DND-41 (cell line): ENCODE results near the gene LAMB4.

ENCODE experiments used
- ATAC-seq: fragments of 200-7000 bp; cut with Tn5 transposase; 3 replicates; pipeline ENCODE4 v1.9.1; 2021; ENCODE audit warnings: low read depth; ENCODE audit not compliant: insufficient read depth
- DNase-seq: peaks from one replicate; pipeline ENCODE4 v3.0.0-alpha.2; 2020
- H2AFZ ChIP-seq: 2 replicates; pipeline ENCODE4 v1.6.0; 2012; ENCODE audit warnings: low read depth, low read length
- H3K27ac ChIP-seq: 2 replicates; pipeline ENCODE4 v1.5.1; 2012; ENCODE audit warnings: low read length, inconsistent platforms
- H3K27me3 ChIP-seq: fragments of 200-600 bp; sonication (generic); 2 replicates; pipeline ENCODE4 v1.6.0; 2012; ENCODE audit warnings: low read length, mild to moderate bottlenecking, inconsistent platforms; ENCODE audit not compliant: insufficient read depth, poor library complexity
- H3K36me3 ChIP-seq: 2 replicates; pipeline ENCODE4 v1.5.1; 2012; ENCODE audit warnings: low read length, inconsistent platforms; ENCODE audit not compliant: insufficient read depth
- H3K4me1 ChIP-seq: 2 replicates; pipeline ENCODE4 v1.5.1; 2012; ENCODE audit warnings: mild to moderate bottlenecking, low read length; ENCODE audit not compliant: insufficient read depth
- H3K4me2 ChIP-seq: 2 replicates; pipeline ENCODE4 v1.6.0; 2012; ENCODE audit warnings: mild to moderate bottlenecking, moderate library complexity, low read length, inconsistent platforms; ENCODE audit not compliant: insufficient read depth
- H3K4me3 ChIP-seq, 2 experiments: fragments of 200-600 bp in 1 of 2; shearing (Covaris generic) in 1 of 2; 2 replicates each; pipeline ENCODE4 v1.5.1; 2012 to 2016; ENCODE audit warnings: inconsistent platforms in 2 of 2, low read length in 2 of 2, mild to moderate bottlenecking in 2 of 2, low read depth in 1 of 2, moderate library complexity in 1 of 2
- H3K79me2 ChIP-seq: 2 replicates; pipeline ENCODE4 v1.6.0; 2012; ENCODE audit warnings: low read length, inconsistent platforms; ENCODE audit not compliant: insufficient read depth
- H3K9ac ChIP-seq: 2 replicates; pipeline ENCODE4 v1.6.0; 2012; ENCODE audit warnings: low read depth, mild to moderate bottlenecking, inconsistent platforms, low read length, moderate library complexity
- H3K9me3 ChIP-seq: 2 replicates; pipeline ENCODE4 v1.5.1; 2012; ENCODE audit warnings: low read length, moderate library complexity, mild to moderate bottlenecking, inconsistent platforms; ENCODE audit not compliant: insufficient read depth, severe bottlenecking
- H4K20me1 ChIP-seq: 2 replicates; pipeline ENCODE4 v1.6.0; 2012; ENCODE audit warnings: low read length; ENCODE audit not compliant: insufficient read depth
- EZH2 ChIP-seq: IDR thresholded peaks from 3 replicates; pipeline ENCODE4 v1.6.1; 2012; ENCODE audit warnings: borderline replicate concordance, low read depth, mild to moderate bottlenecking, moderate library complexity, low read length, inconsistent platforms; ENCODE audit not compliant: severe bottlenecking
- TF ChIP-seq, protein P1 (sequence below): IDR thresholded peaks from 2 replicates; pipeline ENCODE4 v1.5.1; 2012; ENCODE audit warnings: borderline replicate concordance, low read length, moderate library complexity, mild to moderate bottlenecking; ENCODE audit not compliant: poor library complexity, severe bottlenecking; ENCODE audit errors: extremely low read depth

Gene LAMB4

GRCh38 chr7:107982042-107982840 lies 147.9 kb downstream of the LAMB4 start:
- Histone ChIP-seq H4K20me1 (no peaks in the 10 kb centered on the region), H3K9ac (no peak overlapping the region), H3K79me2 (no peaks in the 10 kb centered on the region), H3K36me3 (no peaks in the 10 kb centered on the region), H3K4me1 (no peaks in the 10 kb centered on the region), H3K27me3 (no peaks in the 10 kb centered on the region), H3K27ac (no peak overlapping the region), H2AFZ (no peak overlapping the region), H3K9me3 (no peaks in the 10 kb centered on the region), H3K4me2 (no peak overlapping the region), H3K4me3 (no peak overlapping the region)
- TF ChIP-seq, protein P1, sequence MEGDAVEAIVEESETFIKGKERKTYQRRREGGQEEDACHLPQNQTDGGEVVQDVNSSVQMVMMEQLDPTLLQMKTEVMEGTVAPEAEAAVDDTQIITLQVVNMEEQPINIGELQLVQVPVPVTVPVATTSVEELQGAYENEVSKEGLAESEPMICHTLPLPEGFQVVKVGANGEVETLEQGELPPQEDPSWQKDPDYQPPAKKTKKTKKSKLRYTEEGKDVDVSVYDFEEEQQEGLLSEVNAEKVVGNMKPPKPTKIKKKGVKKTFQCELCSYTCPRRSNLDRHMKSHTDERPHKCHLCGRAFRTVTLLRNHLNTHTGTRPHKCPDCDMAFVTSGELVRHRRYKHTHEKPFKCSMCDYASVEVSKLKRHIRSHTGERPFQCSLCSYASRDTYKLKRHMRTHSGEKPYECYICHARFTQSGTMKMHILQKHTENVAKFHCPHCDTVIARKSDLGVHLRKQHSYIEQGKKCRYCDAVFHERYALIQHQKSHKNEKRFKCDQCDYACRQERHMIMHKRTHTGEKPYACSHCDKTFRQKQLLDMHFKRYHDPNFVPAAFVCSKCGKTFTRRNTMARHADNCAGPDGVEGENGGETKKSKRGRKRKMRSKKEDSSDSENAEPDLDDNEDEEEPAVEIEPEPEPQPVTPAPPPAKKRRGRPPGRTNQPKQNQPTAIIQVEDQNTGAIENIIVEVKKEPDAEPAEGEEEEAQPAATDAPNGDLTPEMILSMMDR = no peak
- TF ChIP-seq EZH2 = no peak
- DNase-seq = no peak
- no peak for ATAC-seq

- TF ChIP-seq EZH2 = no peak
- TF ChIP-seq, protein P1 = no peak
- Histone ChIP-seq H3K4me2 (no peak overlapping the region), H3K27ac (no peak overlapping the region), H3K9me3 (no peaks in the 10 kb centered on the region), H3K36me3 (no peaks in the 10 kb centered on the region), H4K20me1 (no peaks in the 10 kb centered on the region), H3K4me1 (no peaks in the 10 kb centered on the region), H3K4me3 (no peak overlapping the region), H3K27me3 (no peaks in the 10 kb centered on the region), H3K79me2 (no peaks in the 10 kb centered on the region), H3K9ac (no peak overlapping the region), H2AFZ (no peak overlapping the region)
- ATAC-seq = no peak
- DNase-seq = no peak
Observed at GRCh38 chr7:107981466-107981865, 148.7 kb downstream of the LAMB4 start.

DNA sequence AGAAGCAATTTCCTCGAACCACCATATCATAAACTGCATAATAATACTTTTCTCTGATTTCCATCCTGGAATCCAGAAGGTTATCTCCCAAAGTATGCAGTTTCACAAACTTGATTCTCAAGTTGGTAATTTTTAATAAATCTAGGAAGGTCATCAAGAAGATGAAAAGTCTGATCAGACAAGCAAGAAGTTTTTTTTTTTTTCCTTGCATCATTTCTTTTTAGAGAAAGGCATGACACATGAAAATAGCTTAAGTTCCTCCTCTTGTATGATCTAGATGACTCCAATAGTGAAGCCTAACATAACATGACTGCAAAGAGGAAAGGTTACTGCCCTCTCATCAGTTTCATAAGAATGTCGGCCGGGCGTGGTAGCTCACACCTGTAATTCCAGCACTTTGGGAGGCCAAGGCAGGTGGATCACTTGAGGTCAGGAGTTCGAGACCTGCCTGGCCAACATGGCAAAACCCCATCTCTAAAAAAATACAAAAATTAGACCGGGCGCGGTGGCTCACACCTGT lies 149.4 kb downstream of the LAMB4 start:
- no peak overlapping the region for H3K4me2 ChIP-seq
- no peak overlapping the region for H3K4me3 ChIP-seq
- no peaks in the 10 kb centered on the region for H3K27me3 ChIP-seq
- no peak overlapping the region for H2AFZ ChIP-seq
- no peaks in the 10 kb centered on the region for H3K36me3 ChIP-seq
- no peaks in the 10 kb centered on the region for H3K4me1 ChIP-seq
- H3K9me3 ChIP-seq = no peaks in the 10 kb centered on the region
- H3K9ac ChIP-seq = no peak overlapping the region
- no peaks in the 10 kb centered on the region for H4K20me1 ChIP-seq
- ATAC-seq = no peak
- H3K79me2 ChIP-seq = no peaks in the 10 kb centered on the region
- no peak for DNase-seq
- TF ChIP-seq, protein P1 = no peak
- no peak for TF ChIP-seq EZH2
- no peak overlapping the region for H3K27ac ChIP-seq
